Uterus (tissue), 4 donors: ENCODE data around the gene CCT3. TPM values are rescaled to one million over a fixed set of nuclear protein-coding genes. Genes with fewer than 3 reads are reported as not detected.
"Not testable (repeated sequence)": the region's sequence is repeated elsewhere in the genome, so short reads cannot be mapped to it uniquely, and the experiment has no call there.

Source experiments
- DNase-seq, 2 donors: peaks; one replicate each; pipeline ENCODE4 v3.0.0-alpha.2; 2019 to 2020
- H3K27ac ChIP-seq, 2 donors: fragments of 200-600 bp; sonication (generic); 1 replicate in 1 of 2; 2 replicates in 1 of 2; pipeline ENCODE4 v1.5.1; 2016 to 2018
- H3K27me3 ChIP-seq, 2 donors: fragments of 200-600 bp; sonication (generic); one replicate each; pipeline ENCODE4 v1.5.1; 2018 to 2019; ENCODE audit warnings: control low read depth in 1 of 2
- H3K36me3 ChIP-seq, 2 donors: fragments of 200-600 bp; sonication (generic); one replicate each; pipeline ENCODE4 v1.5.1; 2019; ENCODE audit warnings: control low read depth in 1 of 2
- H3K4me1 ChIP-seq, 2 donors: fragments of 200-600 bp; sonication (generic); one replicate each; pipeline ENCODE4 v1.5.1; 2018 to 2019; ENCODE audit warnings: control low read depth in 1 of 2
- H3K4me3 ChIP-seq, 2 donors: fragments of 200-600 bp; sonication (generic); 1 replicate in 1 of 2; 2 replicates in 1 of 2; pipeline ENCODE4 v1.5.1; 2018 to 2019; ENCODE audit warnings: mild to moderate bottlenecking in 1 of 2
- H3K9me3 ChIP-seq, 2 donors: fragments of 200-600 bp; sonication (generic); one replicate each; pipeline ENCODE4 v1.5.1; 2019; ENCODE audit warnings: control low read depth in 1 of 2
- CTCF ChIP-seq, 4 experiments: fragments of 200-600 bp in 2 of 4; fragments of 450-650 bp in 2 of 4; sonication (generic) in 2 of 4; IDR thresholded peaks; one replicate each; pipeline ENCODE4 v1.5.1; 2016 to 2019; ENCODE audit warnings: antibody characterized with exemption in 4 of 4, mild to moderate bottlenecking in 2 of 4, moderate library complexity in 1 of 4
- POLR2A ChIP-seq, 2 donors: fragments of 450-650 bp; IDR thresholded peaks; one replicate each; pipeline ENCODE4 v1.6.1; 2016; ENCODE audit warnings: antibody characterized with exemption in 2 of 2, mild to moderate bottlenecking in 1 of 2, moderate library complexity in 1 of 2
- intact Hi-C: fragments of 100-400 bp; cut with DNase I; formaldehyde crosslinking; loops from one replicate; pipeline ENCODE4 v1.15.1; 2023; ENCODE audit warnings: low total_unique reads
- total RNA-seq, 4 donors: library from RNA; depleted of rRNA in 3 of 4; stranded (reverse); fragments of >200 nt in 3 of 4; gene quantifications; one replicate each; pipeline versions ENCODE4 v1.1.0 to v1.2.4, GENCODE V29; 2014 to 2023
- donor health status: DM: yes; HTN: yes; CAD: no.

The CCT3 gene
- total RNA-seq, 4 donors from 2014 or later = 114 to 267 (median 192) TPM

GRCh38 chr1:156342166-156342955 lies 4.3 kb upstream of the CCT3 start:
- H3K4me3 ChIP-seq = no peak overlapping the region
- intact Hi-C loops = no loop called here
- H3K9me3 ChIP-seq = no peaks in the 10 kb centered on the region
- H3K36me3 ChIP-seq = no peaks in the 10 kb centered on the region
- H3K27ac ChIP-seq = no peak overlapping the region
- no peaks in the 10 kb centered on the region for H3K4me1 ChIP-seq
- TF ChIP-seq CTCF (IDR thresholded peaks at IDR 0.05) (no peak), POLR2A (IDR thresholded peaks at IDR 0.05) (no peak)
- H3K27me3 ChIP-seq = no peaks in the 10 kb centered on the region
- no peak for DNase-seq

GRCh38 chr1:156337888-156338179 lies 258 bp downstream of the CCT3 start:
- TF ChIP-seq POLR2A (IDR thresholded peaks at IDR 0.05) (no peak), CTCF (IDR thresholded peaks at IDR 0.05) (peak in 1 of 4 experiments; percentile 17)
- Histone ChIP-seq H3K27ac (peak overlapping the region; percentile 79 to 82), H3K4me3 (peak overlapping the region; percentile 84), H3K4me1 (peaks cover 0 to 12% of the 10 kb centered on the region in 2 donors), H3K9me3 (no peaks in the 10 kb centered on the region), H3K36me3 (no peaks in the 10 kb centered on the region), H3K27me3 (no peaks in the 10 kb centered on the region)
- no peak for DNase-seq
- intact Hi-C loops = no loop called here

GRCh38 chr1:156337052-156337887 lies 822 bp downstream of the CCT3 start:
- H3K4me1 ChIP-seq = peaks cover 0 to 12% of the 10 kb centered on the region in 2 donors
- H3K27ac ChIP-seq = peak overlapping the region; percentile 79 to 82
- TF ChIP-seq POLR2A (IDR thresholded peaks at IDR 0.05) = no peak
- TF ChIP-seq CTCF (IDR thresholded peaks at IDR 0.05) = no peak
- intact Hi-C loops = no loop called here
- H3K4me3 ChIP-seq = peak overlapping the region; percentile 84
- H3K9me3 ChIP-seq = no peaks in the 10 kb centered on the region
- no peaks in the 10 kb centered on the region for H3K27me3 ChIP-seq
- no peak for DNase-seq
- H3K36me3 ChIP-seq = no peaks in the 10 kb centered on the region

GRCh38 chr1:156336242-156336641 lies 1.9 kb downstream of the CCT3 start:
- no peak for DNase-seq
- no peak for TF ChIP-seq CTCF (IDR thresholded peaks at IDR 0.05)
- no peak for TF ChIP-seq POLR2A (IDR thresholded peaks at IDR 0.05)
- no peak overlapping the region for H3K27ac ChIP-seq
- intact Hi-C loops = no loop called here
- H3K36me3 ChIP-seq = no peaks in the 10 kb centered on the region
- peaks cover 0 to 12% of the 10 kb centered on the region in 2 donors for H3K4me1 ChIP-seq
- no peaks in the 10 kb centered on the region for H3K9me3 ChIP-seq
- H3K27me3 ChIP-seq = no peaks in the 10 kb centered on the region
- no peak overlapping the region for H3K4me3 ChIP-seq

GRCh38 chr1:156323179-156323578 lies 14.9 kb downstream of the CCT3 start:
- H3K27me3 ChIP-seq, H3K27ac ChIP-seq, DNase-seq, H3K4me1 ChIP-seq, intact Hi-C loops, H3K4me3 ChIP-seq, H3K9me3 ChIP-seq, H3K36me3 ChIP-seq: not testable (repeated sequence)
